IPS DF 6.9 (cell line): Measurements from ENCODE around the gene ANKRD10.
"Not testable (repeated sequence)": the region's sequence is repeated elsewhere in the genome, so short reads cannot be mapped to it uniquely, and the experiment has no call there.

Experiments used
- DNase-seq: peaks from one replicate; pipeline ENCODE4 v3.0.0-alpha.2; 2013; ENCODE audit warnings: low read depth, low spot score
- H3K27ac ChIP-seq: one replicate; pipeline ENCODE4 v1.5.1; 2013; ENCODE audit warnings: low read length, control low read depth
- H3K27me3 ChIP-seq: 2 replicates; pipeline ENCODE4 v1.6.1; 2013; ENCODE audit warnings: mild to moderate bottlenecking, low read length; ENCODE audit not compliant: control insufficient read depth, insufficient read depth
- H3K36me3 ChIP-seq: 2 replicates; pipeline ENCODE4 v1.6.1; 2013; ENCODE audit warnings: low read length; ENCODE audit not compliant: control insufficient read depth, insufficient read depth
- H3K4me1 ChIP-seq: 2 replicates; pipeline ENCODE4 v1.6.1; 2013; ENCODE audit warnings: low read length; ENCODE audit not compliant: control insufficient read depth, insufficient read depth
- H3K4me3 ChIP-seq: 2 replicates; pipeline ENCODE4 v1.5.1; 2013; ENCODE audit warnings: mild to moderate bottlenecking, low read length
- H3K9me3 ChIP-seq: 2 replicates; pipeline ENCODE4 v1.6.1; 2013; ENCODE audit warnings: low read length, inconsistent platforms; ENCODE audit not compliant: control insufficient read depth, insufficient read depth
- WGBS: extraction: QIAGEN DNeasy Blood & Tissue Kit; methylation state at CpG from one replicate; pipeline ENCODE4 v1.1.7; 2013; ENCODE audit warnings: mixed read lengths, missing lambda C conversion rate; ENCODE audit not compliant: insufficient read length, insufficient coverage; 5-methylcytosine and 5-hydroxymethylcytosine counted together

Gene ANKRD10

GRCh38 chr13:110954533-110954920 is 39.7 kb upstream of the ANKRD10 start:
- not testable (repeated sequence) for H3K27ac ChIP-seq, H3K4me3 ChIP-seq, DNase-seq, H3K9me3 ChIP-seq, H3K36me3 ChIP-seq, H3K4me1 ChIP-seq, H3K27me3 ChIP-seq
- WGBS = no CpG with 5 or more reads among the region's 15 CpGs

- DNase-seq = no peak
- Histone ChIP-seq H3K4me1 (no peaks in the 10 kb centered on the region; the same call in 1 of the 2 replicates), H3K27ac (no peak overlapping the region), H3K36me3 (no peaks in the 10 kb centered on the region), H3K9me3 (peaks cover 3% of the 10 kb centered on the region; the same call in 1 of the 2 replicates), H3K27me3 (no peaks in the 10 kb centered on the region), H3K4me3 (no peak overlapping the region)
- WGBS = no CpG with 5 or more reads among the region's 14 CpGs
These were observed 39.1 kb upstream of the ANKRD10 start for GRCh38 chr13:110953833-110954532.

- WGBS = no CpG with 5 or more reads among the region's 12 CpGs
- Histone ChIP-seq H3K9me3 (peaks cover 3% of the 10 kb centered on the region; the same call in 1 of the 2 replicates), H3K27me3 (no peaks in the 10 kb centered on the region), H3K27ac (no peak overlapping the region), H3K4me1 (no peaks in the 10 kb centered on the region; the same call in 1 of the 2 replicates), H3K4me3 (no peak overlapping the region), H3K36me3 (no peaks in the 10 kb centered on the region)
- DNase-seq = no peak
These were observed 38.5 kb upstream of the ANKRD10 start for GRCh38 chr13:110953416-110953815.

- not testable (repeated sequence) for H3K27ac ChIP-seq, H3K36me3 ChIP-seq, H3K4me3 ChIP-seq, H3K9me3 ChIP-seq, H3K27me3 ChIP-seq, DNase-seq, H3K4me1 ChIP-seq
- no CpG with 5 or more reads among the region's 6 CpGs for WGBS
These were observed 37.3 kb upstream of the ANKRD10 start for GRCh38 chr13:110952135-110952534.

DNA sequence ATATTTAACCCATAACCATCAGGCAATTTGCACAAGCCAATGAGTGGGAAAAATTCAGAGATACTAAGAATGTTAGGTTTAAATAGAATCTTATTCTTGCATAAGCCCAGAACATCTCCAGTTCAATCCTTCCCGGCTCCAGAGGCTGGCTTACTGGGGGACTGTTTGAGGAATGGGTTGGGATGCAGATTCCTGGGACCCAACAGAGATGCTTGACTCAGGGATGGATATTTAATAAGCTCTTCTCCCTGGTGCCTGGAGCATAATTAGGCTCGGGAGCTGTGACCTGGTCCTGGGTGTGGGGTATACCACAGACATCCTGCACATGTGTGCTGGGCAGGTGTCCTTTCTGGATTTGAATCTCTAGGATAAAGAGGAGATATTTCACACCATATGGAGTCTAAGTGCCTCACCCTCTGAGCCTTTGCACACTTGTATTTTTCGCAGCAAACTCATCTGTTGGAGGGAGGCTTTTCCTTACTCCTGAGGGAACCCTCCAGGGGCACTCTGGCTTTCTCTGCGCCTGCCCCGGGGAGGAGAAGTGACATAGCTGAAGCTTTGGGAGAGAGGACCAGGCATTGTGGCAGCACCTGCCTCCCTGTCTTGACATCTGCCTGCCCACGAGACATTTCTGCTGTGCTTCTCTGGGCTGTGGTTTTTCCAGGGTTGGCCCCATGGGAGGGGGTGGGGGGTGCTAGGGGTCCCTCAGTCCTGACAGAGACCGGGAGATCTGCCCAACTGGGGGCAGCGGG is 36.1 kb upstream of the ANKRD10 start:
- no peak overlapping the region for H3K27ac ChIP-seq
- no peaks in the 10 kb centered on the region for H3K36me3 ChIP-seq
- H3K4me1 ChIP-seq = no peaks in the 10 kb centered on the region
- WGBS = no CpG with 5 or more reads among the region's 8 CpGs
- H3K4me3 ChIP-seq = no peak overlapping the region
- no peak for DNase-seq
- no peaks in the 10 kb centered on the region for H3K27me3 ChIP-seq
- no peaks in the 10 kb centered on the region for H3K9me3 ChIP-seq

DNA sequence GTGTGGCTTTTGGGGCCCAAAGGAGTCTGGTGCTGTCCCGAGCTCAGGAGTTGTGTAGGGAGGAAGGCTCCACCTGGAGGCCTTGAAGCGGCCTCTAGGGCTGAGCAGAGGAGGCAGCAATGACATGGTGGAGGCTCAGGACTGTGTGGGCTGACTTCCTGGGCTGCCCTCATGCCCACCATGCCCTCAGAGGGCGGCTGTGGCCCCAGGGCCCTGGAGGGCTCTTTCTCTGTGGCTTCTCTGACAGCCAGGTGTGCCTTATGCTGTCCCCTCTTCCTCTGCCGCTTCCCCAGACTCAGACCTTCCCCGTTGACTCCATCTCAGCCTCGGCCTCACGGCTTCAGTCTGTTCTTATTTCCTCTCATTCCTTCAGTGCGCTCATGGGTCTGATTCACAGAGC is 35.5 kb upstream of the ANKRD10 start:
- no peak for DNase-seq
- no peaks in the 10 kb centered on the region for H3K4me1 ChIP-seq
- H3K27ac ChIP-seq = no peak overlapping the region
- no peaks in the 10 kb centered on the region for H3K27me3 ChIP-seq
- H3K9me3 ChIP-seq = no peaks in the 10 kb centered on the region
- no peaks in the 10 kb centered on the region for H3K36me3 ChIP-seq
- no peak overlapping the region for H3K4me3 ChIP-seq
- no CpG with 5 or more reads among the region's 8 CpGs for WGBS

- WGBS = no CpG with 5 or more reads among the region's 4 CpGs
These were observed 34.8 kb upstream of the ANKRD10 start for GRCh38 chr13:110949628-110950027.

DNA sequence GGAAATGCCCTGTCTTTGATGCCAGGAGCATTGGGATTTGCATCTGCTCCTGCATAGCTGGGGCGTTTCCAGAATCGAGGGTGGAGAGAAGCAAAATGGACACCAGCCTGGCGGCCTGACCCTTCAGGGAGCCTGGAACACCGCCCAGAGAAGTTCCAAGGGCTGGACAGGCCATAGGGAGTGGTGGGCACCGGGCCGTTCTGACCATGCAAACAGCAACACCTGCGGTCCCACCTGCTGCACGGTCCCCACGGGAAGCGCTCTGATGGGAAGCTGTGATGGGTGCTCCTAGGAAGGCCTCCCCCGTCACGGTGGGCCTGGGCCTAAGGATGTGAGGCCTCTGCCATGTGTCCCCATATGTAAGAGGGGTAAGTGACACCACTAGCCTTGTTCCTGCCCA is 34.2 kb upstream of the ANKRD10 start:
- no peak overlapping the region for H3K27ac ChIP-seq
- no CpG with 5 or more reads among the region's 12 CpGs for WGBS
- DNase-seq = no peak

More at GRCh38 chr13:110949628-110950027, 34.8 kb upstream of the ANKRD10 start:
- H3K36me3 ChIP-seq = no peaks in the 10 kb centered on the region
- no peaks in the 10 kb centered on the region for H3K27me3 ChIP-seq
- DNase-seq = no peak
- no peak overlapping the region for H3K4me3 ChIP-seq
- no peaks in the 10 kb centered on the region for H3K9me3 ChIP-seq
- no peak overlapping the region for H3K27ac ChIP-seq
- no peaks in the 10 kb centered on the region for H3K4me1 ChIP-seq

GRCh38 chr13:110947338-110947737 is 32.5 kb upstream of the ANKRD10 start:
- not testable (repeated sequence) for H3K9me3 ChIP-seq, DNase-seq, H3K27ac ChIP-seq, H3K4me1 ChIP-seq, H3K27me3 ChIP-seq, H3K36me3 ChIP-seq, H3K4me3 ChIP-seq
- no CpG with 5 or more reads among the region's 10 CpGs for WGBS

More for the DNA sequence above, 34.2 kb upstream of the ANKRD10 start:
- H3K9me3 ChIP-seq = no peaks in the 10 kb centered on the region
- no peak overlapping the region for H3K4me3 ChIP-seq
- H3K27me3 ChIP-seq = no peaks in the 10 kb centered on the region
- no peaks in the 10 kb centered on the region for H3K36me3 ChIP-seq
- H3K4me1 ChIP-seq = no peaks in the 10 kb centered on the region

- no peaks in the 10 kb centered on the region for H3K27me3 ChIP-seq
- WGBS = no CpG with 5 or more reads among the region's 12 CpGs
- no peaks in the 10 kb centered on the region for H3K4me1 ChIP-seq
- no peak for DNase-seq
- no peak overlapping the region for H3K27ac ChIP-seq
- no peak overlapping the region for H3K4me3 ChIP-seq
- H3K36me3 ChIP-seq = no peaks in the 10 kb centered on the region
- no peaks in the 10 kb centered on the region for H3K9me3 ChIP-seq
These were observed 31.2 kb upstream of the ANKRD10 start for GRCh38 chr13:110945928-110946570.
